Measurements from ENCODE around the gene GNPTG.

Gene GNPTG

DNA sequence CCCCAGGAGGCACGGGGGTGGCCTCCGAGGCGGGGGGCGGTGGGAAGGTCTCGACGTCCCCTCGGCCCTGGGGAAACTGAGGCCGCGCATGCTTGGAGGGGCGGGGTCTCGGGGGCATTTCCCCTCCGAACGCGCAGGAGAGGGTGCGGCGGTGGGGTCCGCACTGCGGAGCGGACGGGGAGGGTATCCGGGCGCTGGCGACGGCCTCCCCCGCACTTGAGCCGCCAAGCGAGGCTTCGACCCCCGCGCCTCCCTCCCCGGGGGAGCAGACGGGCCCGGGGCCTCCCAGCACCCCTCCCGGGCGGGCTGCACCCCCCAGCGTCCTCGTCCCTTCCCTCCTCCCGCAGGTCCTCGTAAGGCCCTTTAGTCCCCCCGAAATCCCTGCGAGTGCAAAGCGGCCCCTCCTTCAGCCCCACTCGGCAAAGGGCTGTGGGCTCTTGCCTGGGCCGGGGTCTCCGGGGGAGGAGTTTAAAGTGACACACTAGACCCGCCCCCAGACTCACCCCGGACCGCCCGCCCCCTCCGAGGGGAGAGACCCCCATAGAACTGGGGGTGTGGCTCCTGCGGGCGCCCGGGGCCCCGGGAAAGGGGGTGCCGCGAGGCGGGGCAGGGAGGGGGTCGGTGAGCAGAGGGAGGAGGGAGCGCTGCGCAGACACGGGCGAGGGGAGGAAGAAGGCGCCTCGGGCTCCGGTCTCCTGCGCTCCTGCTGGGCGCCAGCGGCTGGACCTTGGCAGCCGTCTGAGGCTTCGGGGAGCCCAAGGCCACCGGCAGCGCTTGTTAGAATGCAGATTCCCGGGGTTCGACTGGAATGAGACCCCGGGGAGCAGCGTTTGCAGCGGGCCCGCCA lies 17.7 kb upstream of the GNPTG start:
- H3K4me3 ChIP-seq (replicated peaks; ENCODE audit: low read depth, low read length) = no peak overlapping the region
- TF ChIP-seq, protein P1, sequence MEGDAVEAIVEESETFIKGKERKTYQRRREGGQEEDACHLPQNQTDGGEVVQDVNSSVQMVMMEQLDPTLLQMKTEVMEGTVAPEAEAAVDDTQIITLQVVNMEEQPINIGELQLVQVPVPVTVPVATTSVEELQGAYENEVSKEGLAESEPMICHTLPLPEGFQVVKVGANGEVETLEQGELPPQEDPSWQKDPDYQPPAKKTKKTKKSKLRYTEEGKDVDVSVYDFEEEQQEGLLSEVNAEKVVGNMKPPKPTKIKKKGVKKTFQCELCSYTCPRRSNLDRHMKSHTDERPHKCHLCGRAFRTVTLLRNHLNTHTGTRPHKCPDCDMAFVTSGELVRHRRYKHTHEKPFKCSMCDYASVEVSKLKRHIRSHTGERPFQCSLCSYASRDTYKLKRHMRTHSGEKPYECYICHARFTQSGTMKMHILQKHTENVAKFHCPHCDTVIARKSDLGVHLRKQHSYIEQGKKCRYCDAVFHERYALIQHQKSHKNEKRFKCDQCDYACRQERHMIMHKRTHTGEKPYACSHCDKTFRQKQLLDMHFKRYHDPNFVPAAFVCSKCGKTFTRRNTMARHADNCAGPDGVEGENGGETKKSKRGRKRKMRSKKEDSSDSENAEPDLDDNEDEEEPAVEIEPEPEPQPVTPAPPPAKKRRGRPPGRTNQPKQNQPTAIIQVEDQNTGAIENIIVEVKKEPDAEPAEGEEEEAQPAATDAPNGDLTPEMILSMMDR (IDR thresholded peaks at IDR 0.05; ENCODE audit: low read depth, low read length, missing control alignments) = no peak
- DNase-seq (ENCODE audit: extremely low read depth, low read depth) = no peak

DNA sequence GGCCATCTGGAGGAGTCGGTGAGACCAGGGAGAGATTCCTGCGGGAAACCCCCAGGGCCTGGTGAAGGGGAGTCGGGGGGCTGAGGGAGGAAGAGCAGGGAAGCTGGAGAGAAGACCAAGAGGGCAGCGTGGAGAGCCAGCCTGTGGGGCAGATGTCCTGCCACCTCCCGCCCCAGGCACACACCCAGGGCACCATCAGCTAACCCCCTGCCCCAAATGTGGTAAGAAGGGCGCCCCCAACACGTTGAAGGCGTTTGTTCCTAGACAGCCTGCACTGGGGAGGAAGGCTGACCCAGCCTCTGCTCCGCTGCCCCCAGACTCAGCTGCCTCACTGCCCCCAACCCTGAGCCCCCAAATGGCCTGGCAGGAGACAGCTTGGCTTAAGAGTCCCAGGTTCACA lies 17.0 kb upstream of the GNPTG start:
- DNase-seq (ENCODE audit: extremely low read depth, low read depth) = no peak
- no peak overlapping the region for H3K4me3 ChIP-seq (replicated peaks; ENCODE audit: low read depth, low read length)
- TF ChIP-seq, protein P1 (IDR thresholded peaks at IDR 0.05; ENCODE audit: low read depth, low read length, missing control alignments) = no peak

DNA sequence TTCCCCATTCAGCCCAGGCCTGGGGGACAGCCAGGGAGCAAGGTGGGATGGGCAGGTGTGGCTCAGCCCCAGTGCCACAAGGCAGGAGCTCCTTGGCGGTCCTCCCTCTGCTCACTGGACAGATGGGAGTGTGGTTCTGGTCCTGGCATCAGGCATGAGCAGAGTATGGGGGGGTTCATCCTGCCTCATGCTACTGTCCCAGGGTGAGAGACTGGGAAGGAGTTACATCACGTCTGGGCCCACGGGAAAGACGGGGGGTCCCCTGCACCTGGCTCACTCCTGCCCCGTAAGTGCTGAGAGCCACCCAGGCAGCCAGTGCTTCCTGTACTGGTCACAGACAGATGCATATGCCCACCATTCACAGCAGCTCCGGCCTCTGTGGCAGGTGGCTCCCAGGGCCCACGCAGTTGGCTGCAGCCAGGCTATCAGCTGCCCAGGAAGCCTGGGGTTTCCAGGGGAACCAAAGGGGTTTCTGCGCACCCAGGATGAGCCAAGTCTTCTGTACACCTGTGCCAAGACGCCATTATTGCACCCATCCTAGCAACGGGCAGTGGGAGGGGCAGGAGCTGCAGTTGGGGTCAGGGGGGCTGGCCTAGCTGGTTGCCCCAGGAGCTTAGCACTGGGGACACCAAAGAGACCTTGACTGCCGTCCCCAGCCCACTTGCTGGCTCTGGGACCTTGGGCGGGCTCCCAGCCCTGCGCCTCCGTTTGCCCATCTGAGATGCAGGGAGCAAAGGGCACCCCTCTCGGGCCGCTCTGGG lies 16.3 kb upstream of the GNPTG start:
- TF ChIP-seq, protein P1 (IDR thresholded peaks at IDR 0.05; ENCODE audit: low read depth, low read length, missing control alignments) = no peak
- no peak overlapping the region for H3K4me3 ChIP-seq (replicated peaks; ENCODE audit: low read depth, low read length)
- DNase-seq (ENCODE audit: extremely low read depth, low read depth) = no peak

DNA sequence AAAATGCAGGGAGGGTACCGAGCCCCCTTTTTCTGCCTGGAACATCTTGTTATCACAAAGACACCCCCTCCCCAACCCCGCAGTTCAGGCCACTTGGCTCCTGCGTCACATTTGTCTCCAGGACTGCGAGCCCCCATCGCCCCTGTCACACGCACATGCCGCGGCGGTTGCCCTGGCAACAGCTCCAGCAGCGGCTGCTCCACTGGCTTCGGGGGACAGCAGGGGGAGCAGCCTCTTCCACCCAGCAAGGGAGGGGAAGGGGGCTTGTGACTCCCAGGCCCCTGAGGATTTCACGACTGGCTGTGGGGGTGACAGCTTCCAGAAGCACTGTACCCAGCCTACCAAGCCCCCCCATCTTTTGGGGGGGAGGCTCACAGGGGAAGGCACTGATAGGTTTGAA lies 15.7 kb upstream of the GNPTG start:
- TF ChIP-seq, protein P1 (IDR thresholded peaks at IDR 0.05; ENCODE audit: low read depth, low read length, missing control alignments) = no peak
- no peak overlapping the region for H3K4me3 ChIP-seq (replicated peaks; ENCODE audit: low read depth, low read length)
- no peak for DNase-seq (ENCODE audit: extremely low read depth, low read depth)

DNA sequence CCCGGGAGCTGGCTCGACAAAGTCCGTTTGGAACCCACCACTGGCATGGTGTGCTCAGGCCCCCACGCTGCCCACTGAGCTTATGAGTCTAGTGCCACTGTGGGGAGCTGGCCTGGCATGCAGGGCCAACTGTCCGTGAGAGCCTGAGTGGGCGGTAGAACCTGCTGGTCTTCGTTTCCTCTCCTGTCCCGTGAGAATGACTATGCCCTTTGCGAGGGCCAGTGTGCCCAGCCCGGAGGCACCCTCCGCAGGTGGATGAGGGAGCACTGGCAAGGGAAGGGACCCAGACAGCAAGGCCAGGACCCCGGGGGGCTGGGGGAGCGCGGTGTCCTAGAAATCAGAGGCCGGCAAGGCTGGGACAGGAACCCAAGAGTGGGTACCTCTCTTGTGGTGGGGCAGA lies 15.1 kb upstream of the GNPTG start:
- no peak for DNase-seq (ENCODE audit: extremely low read depth, low read depth)
- TF ChIP-seq, protein P1 (IDR thresholded peaks at IDR 0.05; ENCODE audit: low read depth, low read length, missing control alignments) = no peak
- no peak overlapping the region for H3K4me3 ChIP-seq (replicated peaks; ENCODE audit: low read depth, low read length)

DNA sequence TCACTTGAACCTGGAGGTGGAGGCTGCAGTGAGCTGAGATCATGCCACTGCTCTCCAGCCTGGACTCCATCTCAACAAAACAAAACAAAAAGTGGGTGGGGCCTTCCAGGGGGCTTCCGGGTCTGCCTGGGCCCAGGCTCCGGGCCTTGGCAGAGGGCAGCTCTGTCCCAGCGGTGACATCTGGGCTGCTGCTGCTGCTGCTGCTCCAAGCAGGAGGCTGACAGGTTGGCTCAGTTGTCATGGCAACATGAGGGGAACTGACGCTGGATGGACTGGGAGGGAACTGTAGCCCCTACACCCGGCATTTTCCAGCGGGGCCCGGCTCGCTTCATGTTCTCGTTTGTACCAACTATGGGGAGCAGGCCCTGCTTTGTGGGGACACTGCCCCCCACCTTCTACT lies 14.2 kb upstream of the GNPTG start:
- no peak overlapping the region for H3K4me3 ChIP-seq (replicated peaks; ENCODE audit: low read depth, low read length)
- DNase-seq (ENCODE audit: extremely low read depth, low read depth) = no peak
- TF ChIP-seq, protein P1 (IDR thresholded peaks at IDR 0.05; ENCODE audit: low read depth, low read length, missing control alignments) = no peak
